GM19324 (cell line): ENCODE results near the gene DCAF17.

Experiments
- ATAC-seq: cut with Tn5 transposase; IDR thresholded peaks from one replicate; pipeline ENCODE4 v1.9.1; 2021; ENCODE audit warnings: mild to moderate bottlenecking, moderate library complexity; ENCODE audit not compliant: unreplicated experiment, low FRiP score

DCAF17 gene, protein sequence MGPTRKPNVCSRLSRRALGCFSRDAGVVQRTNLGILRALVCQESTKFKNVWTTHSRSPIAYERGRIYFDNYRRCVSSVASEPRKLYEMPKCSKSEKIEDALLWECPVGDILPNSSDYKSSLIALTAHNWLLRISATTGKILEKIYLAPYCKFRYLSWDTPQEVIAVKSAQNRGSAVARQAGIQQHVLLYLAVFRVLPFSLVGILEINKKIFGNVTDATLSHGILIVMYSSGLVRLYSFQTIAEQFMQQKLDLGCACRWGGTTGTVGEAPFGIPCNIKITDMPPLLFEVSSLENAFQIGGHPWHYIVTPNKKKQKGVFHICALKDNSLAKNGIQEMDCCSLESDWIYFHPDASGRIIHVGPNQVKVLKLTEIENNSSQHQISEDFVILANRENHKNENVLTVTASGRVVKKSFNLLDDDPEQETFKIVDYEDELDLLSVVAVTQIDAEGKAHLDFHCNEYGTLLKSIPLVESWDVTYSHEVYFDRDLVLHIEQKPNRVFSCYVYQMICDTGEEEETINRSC

GRCh38 chr2:171434013-171434989 is at the start of gene DCAF17:
Gene DCAF17, plus strand, starts transcription at chr2:171434226. Its CDS starts 352 bp downstream, at chr2:171434578.
- peak; percentile 95 for ATAC-seq

- ATAC-seq = no peak
These were observed 47.4 kb upstream of the DCAF17 start for GRCh38 chr2:171386627-171387026.

- no peak for ATAC-seq
These were observed 47.0 kb upstream of the DCAF17 start for GRCh38 chr2:171387052-171387451.

DNA sequence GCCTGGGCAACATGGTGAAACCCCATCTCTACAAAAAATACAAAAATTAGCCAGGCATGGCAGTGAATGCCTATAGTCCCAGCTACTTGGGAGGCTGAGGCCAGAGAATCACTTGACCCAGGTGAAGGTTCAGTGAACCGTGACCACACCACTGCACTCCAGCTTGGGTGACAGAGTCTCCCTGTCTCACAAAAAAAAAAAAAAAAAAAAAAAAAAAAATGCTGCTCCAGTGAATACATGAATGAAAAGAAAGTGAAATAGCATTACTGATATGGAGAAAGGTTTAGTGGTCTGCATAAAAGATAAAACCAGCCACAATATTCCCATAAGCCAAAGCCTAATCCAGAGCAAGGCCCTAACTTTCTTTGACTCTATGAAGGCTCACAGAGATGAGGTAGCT is 44.7 kb upstream of the DCAF17 start:
- ATAC-seq = peak; percentile 65

DNA sequence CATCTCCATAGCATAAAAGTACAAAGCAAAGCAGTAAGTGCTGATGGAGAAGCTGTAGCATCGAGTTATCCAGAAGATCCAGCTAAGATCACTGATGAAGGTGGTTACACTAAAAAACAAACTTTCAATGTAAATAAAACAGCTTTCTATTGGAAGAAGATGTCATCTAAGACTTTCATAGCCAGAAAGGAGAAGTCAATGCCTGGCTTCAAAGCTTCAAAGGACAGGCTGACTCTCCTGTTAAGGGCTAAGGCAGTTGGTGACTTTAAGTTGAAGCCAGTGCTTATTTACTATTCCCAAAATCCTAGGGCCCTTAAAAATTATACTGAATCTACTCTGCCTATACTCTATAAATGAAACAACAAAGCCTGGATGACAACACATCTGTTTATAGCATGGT is 44.2 kb upstream of the DCAF17 start:
- ATAC-seq = no peak

GRCh38 chr2:171390941-171391516 is 43.0 kb upstream of the DCAF17 start:
- ATAC-seq = no peak

DNA sequence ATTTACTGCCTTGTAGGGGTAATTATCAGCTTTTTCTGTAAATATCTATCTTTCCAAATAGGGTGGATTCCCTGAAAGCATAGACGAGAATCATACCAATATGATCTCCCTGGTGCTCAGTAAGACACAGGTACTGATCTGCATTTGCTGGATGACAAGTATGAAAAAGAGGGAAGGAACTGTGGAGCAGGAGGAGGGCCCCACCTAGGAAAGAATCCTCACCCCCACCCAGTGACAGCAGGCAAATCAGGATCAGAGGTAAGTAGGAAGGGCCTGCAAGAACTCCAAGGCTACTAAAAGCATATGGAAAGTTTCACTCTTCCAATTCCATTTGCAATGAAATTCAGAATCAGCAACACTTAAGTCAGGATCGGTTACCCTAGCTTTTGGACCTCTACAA is 42.5 kb upstream of the DCAF17 start:
- ATAC-seq = no peak

GRCh38 chr2:171393487-171393886 is 40.5 kb upstream of the DCAF17 start:
- ATAC-seq = no peak

- ATAC-seq = no peak
These were observed 39.8 kb upstream of the DCAF17 start for GRCh38 chr2:171394164-171394740.

DNA sequence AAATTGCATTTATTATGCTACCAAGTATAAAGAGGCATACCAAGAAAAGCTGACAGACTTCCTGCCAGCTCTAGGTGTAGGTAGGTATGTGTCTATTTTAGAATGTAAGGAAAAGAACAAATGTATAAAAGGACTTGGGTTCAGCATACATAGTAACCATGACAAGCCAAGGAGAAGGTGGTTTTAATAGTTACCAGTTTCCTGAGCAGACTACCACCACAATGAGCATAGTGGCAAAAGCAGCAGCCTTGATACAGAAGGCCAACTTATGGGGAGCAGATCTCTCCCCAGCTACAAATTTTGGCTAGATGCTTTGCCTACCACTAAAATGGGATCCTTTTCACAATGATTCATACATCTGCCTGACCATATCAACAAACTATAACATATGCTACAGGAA is 34.7 kb upstream of the DCAF17 start:
- no peak for ATAC-seq

DNA sequence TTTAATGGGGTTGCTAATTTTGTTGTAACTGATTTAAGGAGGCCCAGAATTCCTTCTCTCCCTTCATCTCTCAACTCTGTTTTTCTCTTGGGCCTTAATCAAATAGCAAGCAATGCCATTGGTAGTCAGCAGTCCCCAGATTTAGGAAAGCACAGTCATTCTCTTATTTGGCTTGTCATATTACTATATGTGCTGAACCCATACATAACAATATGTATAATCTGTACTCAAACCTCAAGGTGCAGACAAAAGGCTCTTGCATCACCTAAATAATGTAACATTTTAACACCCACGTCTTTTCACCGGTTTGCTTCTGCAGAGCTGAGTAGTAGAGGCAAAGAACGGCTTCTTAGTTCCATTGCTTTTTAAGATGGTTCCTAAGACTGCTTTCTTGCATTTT is 33.6 kb upstream of the DCAF17 start:
- no peak for ATAC-seq

DNA sequence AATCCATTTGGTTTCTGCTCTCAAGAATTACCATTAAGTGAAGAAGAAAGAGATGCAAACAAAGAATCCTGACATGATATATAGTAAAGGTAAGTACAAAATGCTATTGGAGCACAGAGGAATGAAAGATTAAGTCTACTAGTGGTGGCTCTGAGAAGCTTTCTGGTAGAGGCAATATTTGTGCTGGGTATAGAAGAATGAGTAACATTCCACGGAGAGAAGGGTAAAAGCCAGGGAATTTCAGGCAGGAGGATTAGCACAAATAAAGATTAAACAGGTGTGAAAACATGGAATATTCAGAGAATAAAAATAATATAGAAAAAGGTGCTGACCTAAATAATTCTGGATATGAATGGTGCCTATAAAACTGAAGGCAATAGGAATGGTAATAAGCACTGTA is 32.1 kb upstream of the DCAF17 start:
- ATAC-seq = no peak

GRCh38 chr2:171402906-171403580 is 31.0 kb upstream of the DCAF17 start:
- ATAC-seq = no peak

DNA sequence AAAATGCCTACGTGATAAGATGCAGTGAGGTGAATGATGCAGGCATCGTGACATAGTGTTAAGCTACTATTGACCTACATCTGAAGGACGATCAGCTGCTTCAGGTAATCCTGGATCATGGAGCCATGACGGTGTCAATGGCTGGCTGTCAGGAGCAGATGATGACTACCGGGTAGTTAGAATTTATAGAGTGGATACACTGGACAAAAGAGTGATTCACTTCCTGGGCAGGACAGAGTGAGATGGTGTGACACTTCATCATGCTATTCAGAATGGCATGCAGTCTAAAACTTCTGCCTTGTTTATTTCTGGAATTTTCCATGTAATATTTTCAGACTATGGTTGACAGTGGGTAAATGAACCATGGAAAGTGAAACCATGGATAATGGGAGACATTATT is 29.8 kb upstream of the DCAF17 start:
- ATAC-seq = no peak

GRCh38 chr2:171404719-171405118 is 29.3 kb upstream of the DCAF17 start:
- ATAC-seq = no peak

GRCh38 chr2:171405546-171405945 is 28.5 kb upstream of the DCAF17 start:
- no peak for ATAC-seq

DNA sequence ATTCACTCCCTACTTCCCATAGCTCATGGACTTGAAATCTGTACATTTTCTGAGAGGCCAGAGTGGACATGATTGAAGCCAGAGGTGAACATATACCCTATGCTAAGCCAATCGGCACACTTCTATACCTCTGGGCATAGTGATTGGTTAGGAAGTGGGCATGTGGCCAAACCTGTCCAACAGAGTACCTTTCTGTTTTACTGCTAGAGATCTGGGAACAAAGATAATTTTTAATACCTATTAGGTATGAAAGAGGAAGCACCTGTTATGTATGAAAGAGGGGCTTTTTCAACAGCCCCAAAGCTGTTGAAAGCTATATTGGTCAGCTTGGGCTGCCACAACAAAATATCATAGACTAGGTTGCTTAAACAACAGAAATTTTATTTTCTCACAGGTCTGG is 28.0 kb upstream of the DCAF17 start:
- peak; percentile 52 for ATAC-seq

DNA sequence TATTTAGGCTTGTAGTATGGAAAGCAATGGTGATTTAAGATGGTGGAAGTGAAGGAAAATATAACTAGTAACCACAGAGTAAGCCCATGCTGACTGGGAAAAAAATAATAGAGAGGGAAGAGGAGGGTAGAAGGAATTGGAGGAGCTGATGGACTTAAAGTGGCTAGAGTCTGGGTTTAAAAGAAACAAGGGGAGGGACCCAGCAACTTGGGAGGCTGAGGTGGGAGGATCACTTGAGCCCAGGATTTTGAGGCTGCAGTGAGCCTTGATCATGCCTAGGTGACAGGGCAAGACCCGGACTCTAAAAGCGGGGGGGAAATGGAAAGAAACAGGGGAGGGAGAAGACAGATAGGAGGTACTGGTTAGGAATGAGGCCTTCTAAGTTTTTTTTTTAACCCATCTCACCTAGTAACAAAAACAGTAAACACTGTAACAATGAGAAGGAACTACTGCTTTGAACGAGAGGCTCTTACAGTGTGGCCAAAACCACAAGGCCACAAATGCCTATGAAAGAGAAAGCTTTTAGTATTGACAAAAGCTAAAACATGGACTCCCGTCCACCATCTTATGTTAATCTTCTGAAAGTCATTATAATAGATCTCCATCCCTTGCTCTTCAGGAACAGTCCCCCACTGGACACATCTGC is 26.9 kb upstream of the DCAF17 start:
- no peak for ATAC-seq

DNA sequence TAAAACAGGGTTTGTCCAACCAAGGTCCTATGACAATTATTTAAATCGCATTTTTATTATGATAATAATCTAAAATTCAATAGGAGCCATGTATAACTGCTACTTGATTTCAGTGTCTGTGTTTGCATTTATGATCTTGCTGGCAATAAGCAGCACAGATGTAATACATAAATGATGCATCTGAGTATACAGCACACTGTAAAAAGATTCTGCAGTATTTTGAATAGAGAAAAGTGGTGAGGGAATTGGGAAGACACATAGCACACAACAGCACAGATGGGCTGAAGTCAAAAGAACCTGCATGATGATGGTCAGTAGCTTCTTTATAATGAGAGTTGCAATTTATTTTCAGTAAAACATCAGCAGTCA is 26.4 kb upstream of the DCAF17 start:
- ATAC-seq = no peak
